ENCODE results near the gene PPP2R5A. TPM values are rescaled to one million over a fixed set of nuclear protein-coding genes. Genes with fewer than 3 reads are reported as not detected.
"Not testable (repeated sequence)": the region's sequence is repeated elsewhere in the genome, so short reads cannot be mapped to it uniquely, and the experiment has no call there.

The PPP2R5A gene
- total and polyA plus RNA-seq, 2 experiments from 2014 or later, result 22.0 to 40.2 TPM

- Histone ChIP-seq H4K20me1 (ENCODE audit: insufficient read depth, poor library complexity, severe bottlenecking) (peaks cover 3% of the 10 kb centered on the region), H3K4me2 (no peak overlapping the region), H3K9me2 (replicated peaks; ENCODE audit: insufficient read depth) (no peaks in the 10 kb centered on the region), H3K27ac (no peak overlapping the region), H3K4me1 (ENCODE audit: insufficient read depth) (no peaks in the 10 kb centered on the region), H3K79me2 (peaks cover 87% of the 10 kb centered on the region), H3K9me3 (ENCODE audit: low read depth) (no peaks in the 10 kb centered on the region), H3K27me3 (no peaks in the 10 kb centered on the region), H3K36me3 (replicated peaks; ENCODE audit: insufficient read depth, low read depth) (no peaks in the 10 kb centered on the region), H3K4me3 (no peak overlapping the region), H2AFZ (no peak overlapping the region)
- TF ChIP-seq EZH2 (IDR thresholded peaks at IDR 0.05; ENCODE audit: borderline replicate concordance), result no peak
- TF ChIP-seq EZH2phosphoT487 (IDR thresholded peaks at IDR 0.05; ENCODE audit: low read depth, severe bottlenecking, unreplicated experiment), result no peak
- TF ChIP-seq CTCF (IDR thresholded peaks at IDR 0.05; ENCODE audit: poor library complexity), result no peak
- no peak for DNase-seq (ENCODE audit: low spot score)
- 90% methylated on average over 2 of the region's 2 CpGs for WGBS (ENCODE audit: low lambda C conversion rate, missing lambda C conversion rate)
These were observed 30.0 kb downstream of the PPP2R5A start for GRCh38 chr1:212315184-212315583.

- TF ChIP-seq CTCF (IDR thresholded peaks at IDR 0.05; ENCODE audit: poor library complexity) (peak; percentile 13), EZH2 (IDR thresholded peaks at IDR 0.05; ENCODE audit: borderline replicate concordance) (no peak), EZH2phosphoT487 (IDR thresholded peaks at IDR 0.05; ENCODE audit: low read depth, severe bottlenecking, unreplicated experiment) (no peak)
- Histone ChIP-seq H2AFZ (no peak overlapping the region), H3K36me3 (replicated peaks; ENCODE audit: insufficient read depth, low read depth) (no peaks in the 10 kb centered on the region), H3K27ac (no peak overlapping the region), H3K4me1 (ENCODE audit: insufficient read depth) (no peaks in the 10 kb centered on the region), H3K4me3 (no peak overlapping the region), H3K9me3 (ENCODE audit: low read depth) (no peaks in the 10 kb centered on the region), H3K9me2 (replicated peaks; ENCODE audit: insufficient read depth) (no peaks in the 10 kb centered on the region), H4K20me1 (ENCODE audit: insufficient read depth, poor library complexity, severe bottlenecking) (peaks cover 3% of the 10 kb centered on the region), H3K4me2 (no peak overlapping the region), H3K27me3 (no peaks in the 10 kb centered on the region), H3K79me2 (peaks cover 80% of the 10 kb centered on the region)
- DNase-seq (ENCODE audit: low spot score), result no peak
These were observed 30.7 kb downstream of the PPP2R5A start for GRCh38 chr1:212315907-212316306.

GRCh38 chr1:212317916-212318315 is 32.7 kb downstream of the PPP2R5A start:
- Histone ChIP-seq H3K79me2 (peaks cover 69% of the 10 kb centered on the region), H3K27me3 (no peaks in the 10 kb centered on the region), H3K4me1 (ENCODE audit: insufficient read depth) (no peaks in the 10 kb centered on the region), H3K4me3 (no peak overlapping the region), H3K36me3 (replicated peaks; ENCODE audit: insufficient read depth, low read depth) (no peaks in the 10 kb centered on the region), H4K20me1 (ENCODE audit: insufficient read depth, poor library complexity, severe bottlenecking) (peaks cover 3% of the 10 kb centered on the region), H2AFZ (no peak overlapping the region), H3K4me2 (no peak overlapping the region), H3K27ac (no peak overlapping the region), H3K9me2 (replicated peaks; ENCODE audit: insufficient read depth) (no peaks in the 10 kb centered on the region), H3K9me3 (ENCODE audit: low read depth) (no peaks in the 10 kb centered on the region)
- TF ChIP-seq EZH2phosphoT487 (IDR thresholded peaks at IDR 0.05; ENCODE audit: low read depth, severe bottlenecking, unreplicated experiment), result no peak
- TF ChIP-seq EZH2 (IDR thresholded peaks at IDR 0.05; ENCODE audit: borderline replicate concordance), result no peak
- TF ChIP-seq CTCF (IDR thresholded peaks at IDR 0.05; ENCODE audit: poor library complexity), result no peak
- DNase-seq (ENCODE audit: low spot score), result no peak
- 75% methylated on average over 2 of the region's 2 CpGs for WGBS (ENCODE audit: low lambda C conversion rate, missing lambda C conversion rate)

- not testable (repeated sequence) for H3K9me2 ChIP-seq (replicated peaks; ENCODE audit: insufficient read depth)
These were observed 35.8 kb downstream of the PPP2R5A start for GRCh38 chr1:212321031-212321430.

More at GRCh38 chr1:212321031-212321430, 35.8 kb downstream of the PPP2R5A start:
- H2AFZ ChIP-seq; DNase-seq (ENCODE audit: low spot score); H3K36me3 ChIP-seq (replicated peaks; ENCODE audit: insufficient read depth, low read depth); H3K4me2 ChIP-seq; H3K27ac ChIP-seq; H3K27me3 ChIP-seq; H4K20me1 ChIP-seq (ENCODE audit: insufficient read depth, poor library complexity, severe bottlenecking); H3K9me3 ChIP-seq (ENCODE audit: low read depth); H3K4me3 ChIP-seq; H3K4me1 ChIP-seq (ENCODE audit: insufficient read depth): not testable (repeated sequence)
- no CpG with 5 or more reads among the region's 34 CpGs for WGBS (ENCODE audit: low lambda C conversion rate, missing lambda C conversion rate)
- peaks cover 70% of the 10 kb centered on the region for H3K79me2 ChIP-seq
